HUDEP-2 (cell line): ENCODE data around the gene SF3B3.

Source experiments
- DNase-seq, 76 experiments: peaks; one replicate each; lab custom pipeline; 2025; ENCODE audit not compliant: unreplicated experiment in 76 of 76; lab: John Stamatoyannopoulos, UW

SF3B3 gene

GRCh38 chr16:70523743-70524398, at the start of gene SF3B3:
TSS of gene SF3B3 (plus strand) at chr16:70523816. CDS start at chr16:70526657, 2,841 bp downstream.
- DNase-seq = peak in 61 of 76 experiments; percentile 24 to 92 (median 65)

DNA sequence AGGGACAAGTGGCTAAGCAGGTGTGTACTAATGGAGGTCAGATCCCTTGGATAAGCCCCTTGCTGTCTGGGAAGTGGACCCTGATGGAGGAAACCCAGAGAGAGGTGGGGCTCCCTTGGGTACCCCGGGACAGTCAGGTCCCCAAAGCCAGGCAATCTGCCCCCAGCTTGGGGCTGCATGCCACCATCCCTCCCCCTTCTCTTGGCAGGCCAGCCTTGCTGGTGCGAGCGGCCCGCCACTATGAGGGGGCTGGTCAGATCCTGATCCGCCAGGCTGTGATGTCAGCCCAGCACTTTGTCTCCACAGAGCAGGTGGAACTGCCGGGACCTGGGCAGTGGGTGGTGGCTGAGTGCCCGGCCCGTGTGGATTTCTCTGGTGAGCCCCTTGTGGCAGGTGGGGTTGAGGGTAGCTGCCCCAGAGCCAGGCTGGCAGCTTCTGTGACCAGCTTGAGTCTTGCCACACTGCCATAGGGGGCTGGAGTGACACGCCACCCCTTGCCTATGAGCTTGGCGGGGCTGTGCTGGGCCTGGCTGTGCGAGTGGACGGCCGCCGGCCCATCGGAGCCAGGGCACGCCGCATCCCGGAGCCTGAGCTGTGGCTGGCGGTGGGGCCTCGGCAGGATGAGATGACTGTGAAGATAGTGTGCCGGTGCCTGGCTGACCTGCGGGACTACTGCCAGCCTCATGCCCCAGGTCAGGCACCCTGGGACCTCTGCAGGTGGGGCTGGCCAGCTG, 49.1 kb upstream of the SF3B3 start:
- DNase-seq = no peak

DNA sequence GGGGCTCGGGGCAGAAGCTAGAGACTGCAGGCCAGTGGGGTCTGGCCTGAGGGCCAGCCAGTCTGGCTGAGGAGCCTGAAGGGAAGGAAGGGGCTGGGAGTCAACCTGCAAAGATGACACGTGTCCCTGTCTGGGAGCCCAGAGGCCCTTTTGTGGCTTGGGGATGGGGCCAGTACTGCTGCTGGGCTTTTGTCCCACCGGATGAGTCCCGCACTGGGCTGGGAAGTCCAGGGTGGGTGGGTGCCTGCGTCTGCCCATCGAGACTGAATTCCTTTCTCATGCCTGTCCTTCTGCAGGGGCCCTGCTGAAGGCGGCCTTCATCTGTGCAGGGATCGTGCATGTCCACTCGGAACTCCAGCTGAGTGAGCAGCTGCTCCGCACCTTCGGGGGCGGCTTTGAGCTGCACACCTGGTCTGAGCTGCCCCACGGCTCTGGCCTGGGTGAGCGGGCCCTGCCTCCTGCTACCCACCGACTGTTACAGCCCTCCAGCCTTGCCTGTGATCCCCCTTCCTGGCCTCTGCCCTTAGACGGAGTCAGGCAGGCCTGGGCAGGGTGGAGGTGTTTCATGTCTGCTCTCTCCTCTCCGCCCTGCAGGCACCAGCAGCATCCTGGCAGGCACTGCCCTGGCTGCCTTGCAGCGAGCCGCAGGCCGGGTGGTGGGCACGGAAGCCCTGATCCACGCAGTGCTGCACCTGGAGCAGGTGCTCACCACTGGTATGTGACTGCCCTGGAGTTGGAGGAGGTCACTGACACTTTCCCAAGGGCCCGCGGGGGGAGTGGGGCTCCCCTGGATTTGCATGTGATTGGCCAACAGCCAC, 48.4 kb upstream of the SF3B3 start:
- DNase-seq = no peak

DNA sequence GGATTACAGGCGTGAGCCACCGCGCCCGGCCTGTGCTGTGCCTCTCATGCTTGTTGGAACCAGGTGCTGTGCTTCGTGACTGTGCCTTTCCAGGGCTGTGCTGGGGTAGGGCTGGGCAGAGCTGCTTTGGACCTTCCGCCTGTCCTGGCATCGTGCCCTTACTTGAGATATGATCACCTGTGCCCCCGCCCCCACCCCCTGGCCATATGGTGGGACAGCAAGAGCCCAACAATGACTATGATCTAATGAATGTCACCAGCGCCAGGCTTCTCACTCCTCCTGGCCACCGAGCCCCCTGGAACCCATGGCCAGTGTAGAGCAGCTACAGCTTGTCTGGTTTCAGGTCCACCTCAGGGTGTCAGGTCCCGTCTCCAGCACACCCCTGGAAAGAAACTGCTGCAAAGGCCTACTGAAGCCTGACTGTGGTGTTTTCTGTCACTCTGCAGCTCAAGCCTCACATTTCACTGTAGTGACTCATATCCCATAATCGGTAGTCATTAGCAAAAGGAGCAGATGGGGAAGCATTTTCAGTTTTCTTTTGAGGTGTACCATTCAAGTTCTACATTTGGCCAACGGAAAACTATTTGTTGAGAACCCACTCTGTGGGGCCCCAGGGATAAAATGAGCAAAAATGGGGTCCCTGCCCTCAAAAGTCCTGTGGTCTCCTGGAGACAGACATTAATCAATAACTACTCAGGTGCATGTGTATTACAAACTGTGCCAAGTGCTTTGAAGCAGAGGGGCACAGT, 47.2 kb upstream of the SF3B3 start:
- DNase-seq = peak in 5 of 76 experiments; percentile 4 to 34 (median 21)

- no peak for DNase-seq
These were observed 45.4 kb upstream of the SF3B3 start for GRCh38 chr16:70478169-70478568.

GRCh38 chr16:70478912-70479341, 44.7 kb upstream of the SF3B3 start:
- no peak for DNase-seq

GRCh38 chr16:70480127-70481105, 43.2 kb upstream of the SF3B3 start:
- DNase-seq = peak in 8 of 76 experiments; percentile 1 to 13 (median 10)

DNA sequence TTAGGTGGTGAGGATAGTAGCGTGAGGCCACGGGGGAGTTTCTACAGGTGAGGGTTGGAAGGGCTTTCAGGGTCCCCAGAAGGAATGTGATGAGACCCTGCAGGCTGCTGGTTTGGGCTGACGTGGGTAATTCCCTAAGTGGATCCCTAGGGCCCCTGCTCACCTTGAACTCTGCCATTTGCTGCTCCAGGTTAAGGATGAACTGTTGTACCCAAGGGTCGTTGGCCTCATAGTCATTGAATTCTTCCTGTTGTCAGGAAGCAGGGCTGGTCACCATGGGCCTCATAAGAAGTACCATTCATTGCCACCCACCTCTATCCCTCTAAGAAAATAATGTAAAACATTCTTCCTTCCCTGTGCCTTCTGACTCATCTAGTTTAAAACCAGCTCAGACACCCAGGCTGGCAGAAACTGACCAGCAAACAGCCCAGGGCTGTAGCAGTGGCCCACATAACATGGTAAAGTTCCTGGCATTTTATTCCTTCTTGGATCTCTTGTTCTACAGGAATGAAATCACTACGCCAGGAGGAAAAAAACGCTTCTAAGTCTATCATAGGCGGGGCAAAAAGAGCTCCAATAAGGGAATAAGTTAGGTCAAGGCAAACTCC, 41.6 kb upstream of the SF3B3 start:
- no peak for DNase-seq

- no peak for DNase-seq
These were observed 41.0 kb upstream of the SF3B3 start for GRCh38 chr16:70482624-70483023.

DNA sequence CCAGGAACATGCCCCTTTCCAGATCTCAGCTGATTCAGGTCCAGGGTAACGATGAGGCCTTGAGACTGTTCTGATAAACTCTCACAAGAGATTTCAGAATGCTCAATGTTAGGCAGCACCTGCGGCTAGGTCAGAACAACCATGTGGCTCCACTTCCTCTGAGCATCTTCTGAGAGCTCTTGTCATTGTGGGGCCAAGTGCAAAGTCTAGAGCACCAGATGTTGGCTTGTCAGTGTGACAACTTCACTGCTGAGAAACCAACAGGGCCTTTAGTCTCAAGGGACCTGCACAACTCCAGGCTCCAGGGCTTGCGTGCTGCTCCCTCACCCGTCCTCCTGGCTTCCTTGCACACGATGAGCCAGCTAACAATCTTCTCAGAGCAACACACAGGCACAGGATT, 40.2 kb upstream of the SF3B3 start:
- DNase-seq = no peak

GRCh38 chr16:70484867-70485266, 38.7 kb upstream of the SF3B3 start:
- DNase-seq = no peak

GRCh38 chr16:70490261-70490660, 33.4 kb upstream of the SF3B3 start:
- DNase-seq = no peak

DNA sequence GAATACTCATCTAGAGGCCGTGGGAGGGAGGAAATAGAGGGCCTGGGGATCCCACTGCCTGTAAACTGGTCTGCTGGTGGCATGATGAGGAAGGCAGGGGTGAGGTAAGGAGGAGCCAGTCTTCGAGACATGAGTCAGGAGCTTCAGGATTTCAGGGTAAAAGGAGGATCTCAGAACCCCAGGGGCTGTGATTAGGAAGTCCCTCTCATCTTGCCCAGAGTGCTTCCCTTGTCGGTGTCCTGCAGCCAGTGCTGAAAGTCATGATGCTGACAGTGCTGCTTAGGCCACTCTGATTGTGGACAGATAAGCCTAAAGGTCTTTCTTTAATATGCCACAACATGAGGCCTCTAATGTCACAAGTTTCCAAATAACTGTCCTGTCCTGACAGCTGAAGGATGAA, 29.8 kb upstream of the SF3B3 start:
- DNase-seq = no peak

GRCh38 chr16:70494202-70494770, 29.3 kb upstream of the SF3B3 start:
- DNase-seq = no peak

GRCh38 chr16:70494777-70495176, 28.8 kb upstream of the SF3B3 start:
- DNase-seq = no peak

GRCh38 chr16:70495425-70496182, 28.0 kb upstream of the SF3B3 start:
- no peak for DNase-seq

DNA sequence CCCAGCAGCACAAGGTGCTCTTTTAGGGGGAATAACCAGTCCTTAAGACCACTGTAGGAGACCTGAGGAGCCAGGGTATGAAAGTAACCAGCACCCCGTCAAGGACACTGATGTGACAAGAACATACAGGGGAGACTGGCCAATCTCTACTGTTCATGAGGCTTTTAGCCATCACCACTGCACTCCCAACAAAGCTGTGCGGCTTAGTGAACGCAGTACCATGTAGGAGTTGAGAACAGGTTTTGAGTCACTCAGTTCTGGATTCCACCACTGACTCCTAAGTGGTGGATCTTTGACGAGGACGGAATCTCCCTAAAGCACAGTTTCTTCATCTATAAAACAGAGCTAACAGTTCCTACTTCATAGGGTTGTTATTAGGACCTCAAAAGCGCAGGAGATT, 27.1 kb upstream of the SF3B3 start:
- DNase-seq = no peak

DNA sequence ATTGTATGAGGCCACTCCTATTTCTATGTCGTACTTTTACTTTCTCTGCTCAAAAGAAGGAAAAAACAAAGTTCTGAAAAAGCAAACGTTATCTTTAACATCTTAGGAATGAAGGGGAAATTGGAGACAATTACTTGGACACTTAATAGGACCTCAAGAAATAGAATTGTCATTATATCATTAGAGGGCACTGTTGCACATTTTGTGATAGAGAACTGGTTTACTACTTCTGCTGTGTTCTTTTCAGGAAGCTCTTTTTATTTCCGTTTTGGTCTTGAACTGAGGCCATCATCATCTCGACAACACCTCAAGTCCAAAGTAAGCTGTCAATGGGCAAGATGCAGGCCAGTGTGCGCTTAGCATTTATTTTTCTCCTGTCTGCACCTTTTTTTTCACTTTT, 14.9 kb upstream of the SF3B3 start:
- DNase-seq = peak in 2 of 76 experiments; percentile 4 to 22
